Measurements from ENCODE around the gene CCP110. TPM values are rescaled to one million over a fixed set of nuclear protein-coding genes. Genes with fewer than 3 reads are reported as not detected.

Gene CCP110
- total and polyA plus RNA-seq, 2 of the 13 experiments (the other 11 are each of a cell fraction or from before 2014, with no cell fraction given), result 10.0 to 11.1 TPM

- TF ChIP-seq HMGA1 (CRISPR knock-in tag; conservative IDR thresholded peaks at IDR 0.05), result no peak
- TF ChIP-seq NFE2L1 (CRISPR knock-in tag; IDR thresholded peaks at IDR 0.05; ENCODE audit: borderline replicate concordance), result no peak
- TF ChIP-seq ZNF510 (CRISPR knock-in tag; IDR thresholded peaks at IDR 0.05; ENCODE audit: low read depth), result no peak
- TF ChIP-seq, protein P1, sequence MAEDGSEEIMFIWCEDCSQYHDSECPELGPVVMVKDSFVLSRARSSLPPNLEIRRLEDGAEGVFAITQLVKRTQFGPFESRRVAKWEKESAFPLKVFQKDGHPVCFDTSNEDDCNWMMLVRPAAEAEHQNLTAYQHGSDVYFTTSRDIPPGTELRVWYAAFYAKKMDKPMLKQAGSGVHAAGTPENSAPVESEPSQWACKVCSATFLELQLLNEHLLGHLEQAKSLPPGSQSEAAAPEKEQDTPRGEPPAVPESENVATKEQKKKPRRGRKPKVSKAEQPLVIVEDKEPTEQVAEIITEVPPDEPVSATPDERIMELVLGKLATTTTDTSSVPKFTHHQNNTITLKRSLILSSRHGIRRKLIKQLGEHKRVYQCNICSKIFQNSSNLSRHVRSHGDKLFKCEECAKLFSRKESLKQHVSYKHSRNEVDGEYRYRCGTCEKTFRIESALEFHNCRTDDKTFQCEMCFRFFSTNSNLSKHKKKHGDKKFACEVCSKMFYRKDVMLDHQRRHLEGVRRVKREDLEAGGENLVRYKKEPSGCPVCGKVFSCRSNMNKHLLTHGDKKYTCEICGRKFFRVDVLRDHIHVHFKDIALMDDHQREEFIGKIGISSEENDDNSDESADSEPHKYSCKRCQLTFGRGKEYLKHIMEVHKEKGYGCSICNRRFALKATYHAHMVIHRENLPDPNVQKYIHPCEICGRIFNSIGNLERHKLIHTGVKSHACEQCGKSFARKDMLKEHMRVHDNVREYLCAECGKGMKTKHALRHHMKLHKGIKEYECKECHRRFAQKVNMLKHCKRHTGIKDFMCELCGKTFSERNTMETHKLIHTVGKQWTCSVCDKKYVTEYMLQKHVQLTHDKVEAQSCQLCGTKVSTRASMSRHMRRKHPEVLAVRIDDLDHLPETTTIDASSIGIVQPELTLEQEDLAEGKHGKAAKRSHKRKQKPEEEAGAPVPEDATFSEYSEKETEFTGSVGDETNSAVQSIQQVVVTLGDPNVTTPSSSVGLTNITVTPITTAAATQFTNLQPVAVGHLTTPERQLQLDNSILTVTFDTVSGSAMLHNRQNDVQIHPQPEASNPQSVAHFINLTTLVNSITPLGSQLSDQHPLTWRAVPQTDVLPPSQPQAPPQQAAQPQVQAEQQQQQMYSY (CRISPR knock-in tag; IDR thresholded peaks at IDR 0.05), result no peak
- TF ChIP-seq NR2F2 (IDR thresholded peaks at IDR 0.05; ENCODE audit: borderline replicate concordance, low read depth), result peak; percentile 35; the same call in 1 of the 2 replicates
- peak; percentile 85; the same call in 1 of the 2 replicates for TF ChIP-seq ZBTB20 (CRISPR knock-in tag; IDR thresholded peaks at IDR 0.05; ENCODE audit: borderline replicate concordance, low read depth)
- no peak for TF ChIP-seq GZF1 (CRISPR knock-in tag; IDR thresholded peaks at IDR 0.05)
- no peak for TF ChIP-seq SRSF1 (optimal IDR thresholded peaks at IDR 0.05; ENCODE audit: low read depth, low read length)
- no peak for TF ChIP-seq ZBTB49 (CRISPR knock-in tag; IDR thresholded peaks at IDR 0.05; ENCODE audit: borderline replicate concordance)
- TF ChIP-seq ZBED4 (CRISPR knock-in tag; IDR thresholded peaks at IDR 0.05; ENCODE audit: borderline replicate concordance), result peak; percentile 69; the same call in 1 of the 2 replicates
- no peak for TF ChIP-seq NBN (conservative IDR thresholded peaks at IDR 0.05)
- no peak for TF ChIP-seq KAT2B (IDR thresholded peaks at IDR 0.05; ENCODE audit: borderline replicate concordance, low read depth, low read length)
- TF ChIP-seq, protein P2, sequence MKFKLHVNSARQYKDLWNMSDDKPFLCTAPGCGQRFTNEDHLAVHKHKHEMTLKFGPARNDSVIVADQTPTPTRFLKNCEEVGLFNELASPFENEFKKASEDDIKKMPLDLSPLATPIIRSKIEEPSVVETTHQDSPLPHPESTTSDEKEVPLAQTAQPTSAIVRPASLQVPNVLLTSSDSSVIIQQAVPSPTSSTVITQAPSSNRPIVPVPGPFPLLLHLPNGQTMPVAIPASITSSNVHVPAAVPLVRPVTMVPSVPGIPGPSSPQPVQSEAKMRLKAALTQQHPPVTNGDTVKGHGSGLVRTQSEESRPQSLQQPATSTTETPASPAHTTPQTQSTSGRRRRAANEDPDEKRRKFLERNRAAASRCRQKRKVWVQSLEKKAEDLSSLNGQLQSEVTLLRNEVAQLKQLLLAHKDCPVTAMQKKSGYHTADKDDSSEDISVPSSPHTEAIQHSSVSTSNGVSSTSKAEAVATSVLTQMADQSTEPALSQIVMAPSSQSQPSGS (CRISPR knock-in tag; IDR thresholded peaks at IDR 0.05), result peak; percentile 90
- TF ChIP-seq TMF1 (CRISPR knock-in tag; IDR thresholded peaks at IDR 0.05; ENCODE audit: low read depth), result no peak
- TF ChIP-seq RARA (CRISPR knock-in tag; IDR thresholded peaks at IDR 0.05), result peak; percentile 81
- TF ChIP-seq ZNF720 (CRISPR knock-in tag; IDR thresholded peaks at IDR 0.05), result no peak
- TF ChIP-seq ZFP41 (CRISPR knock-in tag; IDR thresholded peaks at IDR 0.05; ENCODE audit: borderline replicate concordance), result no peak
These were observed 18.5 kb downstream of the CCP110 start (continued) for GRCh38 chr16:19542138-19542821.
